GM18499 (cell line): Measurements from ENCODE around the gene WDR12.
"Not testable (repeated sequence)": the region's sequence is repeated elsewhere in the genome, so short reads cannot be mapped to it uniquely, and the experiment has no call there.

Experiments
- ATAC-seq: cut with Tn5 transposase; IDR thresholded peaks from one replicate; pipeline ENCODE4 v1.9.1; 2021; ENCODE audit warnings: moderate number of reproducible peaks; ENCODE audit not compliant: insufficient read depth, unreplicated experiment

Gene WDR12

DNA sequence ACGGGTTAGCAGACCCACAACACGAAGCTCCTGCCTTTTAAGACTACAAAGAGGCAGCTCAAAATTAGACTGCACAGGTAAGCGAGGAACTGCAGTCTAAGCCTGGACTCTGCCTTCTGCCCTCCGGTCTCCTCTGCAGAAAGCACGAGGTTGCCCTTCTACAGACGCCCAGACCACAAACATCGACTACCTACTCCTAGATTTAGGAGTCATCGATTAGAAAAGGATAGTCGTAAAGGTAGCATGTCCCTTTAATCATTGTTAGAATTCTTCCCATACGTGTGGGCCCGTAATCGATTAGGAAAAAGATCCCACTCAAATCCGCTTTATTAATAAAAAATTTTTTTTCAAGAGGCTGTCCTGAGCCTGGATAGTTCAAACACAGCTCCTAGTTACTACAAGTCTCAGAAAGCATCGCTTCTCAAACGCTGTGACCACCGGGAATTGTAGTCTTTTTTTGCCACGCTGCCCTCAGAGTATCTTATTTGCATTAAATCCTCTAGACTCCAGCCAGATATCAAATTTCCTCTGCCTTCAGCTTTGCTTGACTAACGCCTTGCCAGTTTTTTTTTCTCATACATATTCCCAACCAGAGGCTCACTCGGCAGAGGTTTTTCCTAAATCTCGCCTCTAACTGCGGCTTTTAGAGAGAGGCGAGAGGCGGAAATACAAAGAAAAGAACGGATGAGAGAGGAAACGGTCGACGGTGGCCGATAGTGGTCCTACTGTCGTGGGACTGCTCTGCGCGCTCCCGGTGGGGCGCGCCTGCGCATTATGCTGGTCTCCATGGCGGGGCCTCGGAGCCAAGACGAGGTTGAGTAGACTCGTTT is at the start of gene WDR12, which contains the start of gene CARF:
WDR12 (minus strand) TSS at position 162 of the 830 bp plus-strand sequence. CDS start 197 bp downstream, outside the sequence.
CARF (plus strand) TSS at position 764 of the 830 bp plus-strand sequence. CDS start 29,628 bp downstream, outside the sequence.
- ATAC-seq, result peak; percentile 47

GRCh38 chr2:202960524-202960923 is 49.1 kb upstream of the WDR12 start:
- no peak for ATAC-seq

DNA sequence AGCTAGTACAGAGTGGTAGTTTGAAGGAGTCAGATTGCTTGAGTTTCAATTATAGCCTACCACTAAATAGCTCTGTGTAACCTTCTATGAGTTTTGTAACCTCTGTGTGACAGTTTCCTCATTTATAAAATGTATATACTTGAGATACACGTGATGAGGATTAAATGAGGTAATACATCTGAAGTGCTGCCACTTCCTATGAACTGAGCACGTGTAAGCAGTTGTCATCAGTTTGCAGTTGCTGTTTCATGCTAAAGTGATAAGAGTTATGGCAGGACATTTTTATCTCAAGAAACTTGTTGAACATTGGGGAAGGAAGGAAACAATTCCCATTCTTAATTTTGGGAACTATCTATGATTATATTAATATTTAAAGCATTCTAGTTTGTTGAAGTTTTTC is 39.1 kb upstream of the WDR12 start:
- no peak for ATAC-seq

- not testable (repeated sequence) for ATAC-seq
Measured at GRCh38 chr2:202949333-202949732, 37.9 kb upstream of the WDR12 start.

DNA sequence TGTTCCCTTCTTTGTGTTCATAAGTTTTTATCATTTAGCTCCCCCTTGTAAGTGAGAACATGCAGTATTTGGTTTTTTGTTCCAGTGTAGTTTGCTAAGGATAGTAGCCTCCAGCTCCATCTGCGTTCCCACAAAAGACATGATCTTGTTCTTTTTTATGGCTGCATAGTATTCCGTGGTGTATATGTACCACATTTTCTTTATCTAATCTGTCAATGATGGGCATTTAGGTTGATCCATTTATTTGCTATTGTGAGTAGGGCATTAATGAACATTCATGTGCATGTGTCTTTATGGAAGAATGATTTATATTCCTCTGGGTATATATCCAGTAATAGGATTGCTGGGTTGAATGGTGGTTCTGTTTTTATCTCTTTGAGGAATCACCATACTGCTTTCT is 34.0 kb upstream of the WDR12 start:
- no peak for ATAC-seq

DNA sequence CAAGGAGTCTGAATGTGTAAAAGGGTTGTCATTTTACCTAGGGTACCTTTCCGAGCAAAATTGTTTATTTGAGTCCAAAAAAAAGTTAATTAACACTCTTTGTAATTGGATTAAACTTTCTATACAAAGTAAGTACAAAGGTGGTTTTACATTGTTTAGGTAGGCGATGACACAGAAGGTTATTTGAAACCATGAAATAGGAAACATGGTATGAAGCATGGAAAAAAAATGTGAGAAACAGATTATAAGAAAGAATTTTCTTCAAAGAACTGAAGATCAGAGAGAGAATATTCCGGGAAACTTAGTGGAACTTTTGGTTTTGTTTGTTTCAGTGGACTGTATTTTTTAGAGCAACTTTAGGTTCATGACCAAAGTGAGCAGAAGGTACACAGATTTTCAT is 33.3 kb upstream of the WDR12 start:
- no peak for ATAC-seq

- no peak for ATAC-seq
Measured at GRCh38 chr2:202944408-202944807, 32.9 kb upstream of the WDR12 start.

DNA sequence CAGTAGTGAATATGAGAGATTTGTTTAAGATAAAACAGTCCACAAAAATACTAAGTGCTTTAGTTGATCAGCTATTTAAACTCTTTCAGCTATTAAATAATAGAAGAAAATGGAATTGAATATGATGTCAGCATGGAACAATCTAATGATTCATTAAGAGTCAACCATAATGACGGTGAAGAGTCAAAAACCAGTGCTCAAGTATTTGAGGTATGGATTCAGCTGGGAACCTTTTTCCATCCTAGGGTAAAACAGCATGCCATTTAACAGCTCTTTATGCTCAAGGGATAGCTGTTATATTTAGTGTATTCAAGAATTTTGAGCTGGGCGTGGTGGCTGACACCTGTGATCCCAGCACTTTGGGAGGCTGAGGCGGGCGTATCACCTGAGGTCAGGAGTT is 30.3 kb upstream of the WDR12 start:
- no peak for ATAC-seq

DNA sequence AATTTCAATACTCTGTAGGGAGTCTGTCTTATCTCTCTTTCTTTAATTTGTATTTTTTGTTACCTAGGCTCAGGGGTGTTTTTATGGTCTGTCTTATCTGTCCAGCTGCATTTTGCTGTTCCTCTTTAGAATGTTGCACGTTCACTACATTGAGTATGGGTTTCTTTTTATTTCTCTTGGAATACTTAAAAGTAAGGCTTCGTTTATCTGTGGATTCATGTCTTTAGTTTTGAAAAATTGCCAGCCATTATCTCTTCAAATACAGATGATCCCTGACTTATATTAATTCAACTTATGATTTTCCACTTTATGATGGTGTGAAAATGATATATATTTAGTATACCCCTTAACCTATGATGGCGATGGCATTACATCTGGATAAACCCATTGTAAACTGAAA is 27.5 kb upstream of the WDR12 start:
- ATAC-seq, result no peak

DNA sequence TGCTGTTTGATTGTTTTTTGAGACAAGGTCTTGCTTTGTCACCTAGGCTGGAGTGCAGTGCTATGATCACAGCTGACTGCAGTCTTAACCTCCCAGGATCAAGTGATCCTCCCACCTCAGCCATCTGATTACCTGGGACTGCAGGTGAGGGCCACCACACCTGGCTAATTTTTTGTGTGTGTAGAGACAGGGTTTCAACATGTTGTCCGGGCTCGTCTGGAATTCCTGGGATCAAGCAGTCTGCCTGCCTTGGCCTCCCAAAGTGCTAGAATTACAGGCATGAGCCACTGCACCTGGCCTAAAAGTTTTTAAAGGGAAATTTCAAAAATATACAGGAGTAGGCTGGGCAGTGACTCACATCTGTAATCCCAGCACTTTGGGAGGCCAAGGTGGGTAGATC is 23.0 kb upstream of the WDR12 start:
- ATAC-seq, result no peak

DNA sequence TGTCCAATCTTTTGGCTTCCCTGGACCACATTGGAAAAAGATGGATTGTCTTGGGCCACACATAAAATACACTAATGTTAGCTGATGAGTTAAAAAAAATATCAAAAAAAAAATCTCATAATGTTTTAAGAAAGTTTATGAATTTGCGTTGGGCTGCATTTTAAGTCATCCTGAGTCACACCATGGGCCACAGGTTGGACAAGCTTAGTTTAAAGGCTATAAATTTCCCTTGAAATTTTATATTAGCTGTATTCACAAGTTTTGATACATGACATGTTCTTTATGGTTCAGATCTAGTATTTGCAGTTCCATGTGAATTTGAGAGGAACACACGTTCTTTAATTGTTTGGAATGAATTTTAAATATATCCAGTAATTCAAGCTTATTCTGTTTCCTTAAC is 22.5 kb upstream of the WDR12 start:
- ATAC-seq, result no peak

DNA sequence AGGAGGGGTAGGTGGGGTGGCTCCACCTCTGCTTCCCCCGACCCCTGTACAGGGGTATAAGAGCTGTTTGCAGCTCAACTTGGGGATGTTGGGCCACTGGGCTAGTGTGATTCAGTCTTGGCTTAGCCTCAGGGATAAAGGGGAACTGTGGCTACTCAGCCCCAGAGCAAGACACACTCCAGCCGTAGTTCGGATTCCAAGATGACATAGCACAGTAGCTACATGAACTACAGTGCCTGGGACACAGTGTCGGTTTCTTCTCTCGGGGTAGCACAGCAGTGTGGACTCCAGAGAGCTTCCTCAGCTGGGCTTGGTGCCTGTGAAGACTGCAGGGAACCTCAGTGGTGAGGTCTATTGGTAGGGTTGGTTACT is 21.7 kb upstream of the WDR12 start:
- ATAC-seq, result no peak

- ATAC-seq, result no peak
Measured at GRCh38 chr2:202932425-202933138, 21.1 kb upstream of the WDR12 start.

DNA sequence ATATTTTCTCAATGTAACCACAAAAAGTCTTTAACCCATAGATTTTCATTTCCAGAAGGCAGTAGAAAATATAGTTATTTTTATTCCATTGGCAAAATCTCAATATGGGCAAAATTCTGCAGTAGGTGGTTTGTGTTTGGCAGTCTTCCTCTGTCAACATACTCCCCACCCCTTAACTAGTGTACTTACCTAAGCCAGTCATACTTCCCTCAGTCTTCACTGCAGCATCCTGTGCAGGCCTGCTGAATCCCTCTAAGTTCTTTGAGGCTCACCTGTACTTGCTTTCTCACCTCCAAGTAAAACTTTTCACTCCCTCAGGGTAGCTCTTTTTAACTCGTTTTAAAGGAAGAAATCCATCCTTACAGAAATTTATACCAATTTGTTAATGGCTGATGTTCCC is 7.4 kb upstream of the WDR12 start:
- no peak for ATAC-seq

GRCh38 chr2:202912342-202913201 is 1.1 kb upstream of the WDR12 start:
- peak; percentile 34 for ATAC-seq

GRCh38 chr2:202911203-202911511 is 316 bp downstream of the WDR12 start:
- ATAC-seq, result no peak

- ATAC-seq, result no peak
Measured at GRCh38 chr2:202910698-202911097, 775 bp downstream of the WDR12 start.

DNA sequence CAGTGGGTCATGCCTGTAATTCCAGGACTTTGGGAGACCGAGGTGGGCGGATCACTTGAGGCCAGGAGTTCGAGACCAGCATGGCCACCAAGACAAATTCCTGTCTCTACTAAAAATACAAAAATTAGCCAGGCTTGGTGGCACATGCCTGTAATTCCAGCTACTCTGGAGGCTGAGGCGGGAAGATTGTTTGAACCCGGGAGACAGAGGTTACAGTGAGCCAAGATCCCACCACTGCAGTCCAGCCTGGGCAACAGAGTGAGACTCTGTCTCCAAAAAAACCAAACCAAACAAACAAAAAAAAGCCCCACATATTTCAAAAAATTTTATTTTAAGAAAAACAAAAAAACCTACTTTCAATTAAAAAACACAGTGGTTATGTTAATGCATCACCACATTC is 1.2 kb downstream of the WDR12 start:
- ATAC-seq, result not testable (repeated sequence)

- ATAC-seq, result no peak
Measured at GRCh38 chr2:202909394-202910192, 1.9 kb downstream of the WDR12 start.

GRCh38 chr2:202908186-202908585 is 3.3 kb downstream of the WDR12 start:
- ATAC-seq, result no peak
